Activated T-helper 1 cell treated with anti-CD3 and anti-CD28 coated beads, Interleukin-12 subunit alpha, Interleukin-12 subunit beta, Interleukin-2, Interleukin-4 antibody, amounts not matched to agents 30 ng/mL and 10 ng/mL and 1 ng/mL, durations not matched to agents 14 hours and 24 hours and 36 hours (primary cell): ENCODE data around the gene PPP1R15B. TPM values are rescaled to one million over a fixed set of nuclear protein-coding genes. Genes with fewer than 3 reads are reported as not detected.

Experiments
- DNase-seq: peaks from one replicate; pipeline ENCODE4 v3.0.0; 2021; ENCODE audit warnings: low spot score
- H3K27ac Mint-ChIP-seq: one replicate; pipeline ENCODE4 v1.8.0; 2021; ENCODE audit warnings: mild to moderate bottlenecking, mixed read lengths
- H3K27me3 Mint-ChIP-seq: one replicate; pipeline ENCODE4 v1.8.0; 2022; ENCODE audit warnings: mild to moderate bottlenecking, moderate library complexity, mixed read lengths; ENCODE audit not compliant: insufficient read depth
- H3K36me3 Mint-ChIP-seq: one replicate; pipeline ENCODE4 v1.8.0; 2021; ENCODE audit warnings: low read depth, mixed read lengths
- H3K4me1 Mint-ChIP-seq: one replicate; pipeline ENCODE4 v1.8.0; 2021; ENCODE audit warnings: low read depth, mixed read lengths
- H3K4me3 Mint-ChIP-seq: one replicate; pipeline ENCODE4 v1.8.0; 2021; ENCODE audit warnings: mild to moderate bottlenecking, moderate library complexity, mixed read lengths
- H3K9me3 Mint-ChIP-seq: one replicate; pipeline ENCODE4 v1.8.0; 2021; ENCODE audit warnings: mixed read lengths
- intact Hi-C: fragments of 100-400 bp; cut with micrococcal nuclease; formaldehyde crosslinking; loops from one replicate; pipeline ENCODE4 v1.15.1; 2024
- total RNA-seq: library from RNA; stranded (reverse); gene quantifications from 2 replicates; pipeline ENCODE4 v1.2.3, GENCODE V29; 2022

Gene PPP1R15B
- total RNA-seq, 1 donor from 2014 or later, result 76.2 TPM

DNA sequence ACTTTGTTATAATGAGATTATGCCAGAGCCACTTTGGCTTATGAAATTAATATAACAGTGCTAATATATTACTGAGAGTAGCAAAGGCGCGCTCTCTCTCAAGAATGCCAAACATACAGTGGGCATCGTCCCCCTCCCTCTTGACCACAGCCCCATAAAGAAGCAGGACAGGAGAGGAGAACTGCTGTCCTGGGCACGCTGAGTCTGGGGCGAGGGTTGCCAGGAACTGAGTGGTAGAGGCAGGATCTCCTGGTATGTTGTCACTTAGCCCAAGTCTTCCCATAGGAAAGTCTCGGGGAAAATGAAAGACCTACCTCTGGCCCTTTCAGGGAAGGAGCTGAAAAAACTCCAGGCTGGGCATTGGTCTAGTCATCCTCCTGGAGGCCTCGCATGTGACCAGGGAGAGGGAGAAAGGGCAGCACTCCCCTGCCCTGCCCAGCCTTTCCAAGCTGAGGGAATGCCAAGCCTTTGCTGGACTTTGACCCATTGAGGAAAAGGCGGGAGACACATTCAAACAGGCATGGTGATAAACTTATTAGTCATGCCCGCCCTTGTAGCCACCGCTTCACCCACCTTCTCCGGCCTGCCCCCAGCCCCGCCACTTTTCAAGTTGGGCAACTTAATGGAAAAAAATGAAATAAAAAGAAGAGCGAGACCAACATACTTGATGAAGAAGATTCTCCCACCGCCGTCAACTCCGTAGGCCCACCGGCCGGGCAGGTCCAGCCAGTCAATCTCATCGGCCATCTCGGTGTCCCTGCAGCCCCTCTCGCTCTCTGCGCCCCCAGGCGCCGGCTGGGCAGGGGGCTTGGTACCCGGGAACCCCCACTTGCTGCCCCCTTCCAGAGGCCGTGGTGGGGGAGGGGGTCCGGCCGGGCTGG lies 34.5 kb downstream of the PPP1R15B start:
- Mint-ChIP-seq H3K4me1 (peaks cover 8% of the 10 kb centered on the region), H3K4me3 (peak overlapping the region; percentile 73), H3K36me3 (no peaks in the 10 kb centered on the region), H3K9me3 (no peaks in the 10 kb centered on the region), H3K27me3 (peaks cover 45% of the 10 kb centered on the region), H3K27ac (no peak overlapping the region)
- DNase-seq, result no peak
- intact Hi-C loops, result no loop called here

- Mint-ChIP-seq H3K9me3 (no peaks in the 10 kb centered on the region), H3K27ac (no peak overlapping the region), H3K4me3 (no peak overlapping the region), H3K36me3 (no peaks in the 10 kb centered on the region), H3K4me1 (peaks cover 8% of the 10 kb centered on the region), H3K27me3 (peaks cover 49% of the 10 kb centered on the region)
- no peak for DNase-seq
- intact Hi-C loops, result no loop called here
Measured at GRCh38 chr1:204376465-204376864, 35.2 kb downstream of the PPP1R15B start.

DNA sequence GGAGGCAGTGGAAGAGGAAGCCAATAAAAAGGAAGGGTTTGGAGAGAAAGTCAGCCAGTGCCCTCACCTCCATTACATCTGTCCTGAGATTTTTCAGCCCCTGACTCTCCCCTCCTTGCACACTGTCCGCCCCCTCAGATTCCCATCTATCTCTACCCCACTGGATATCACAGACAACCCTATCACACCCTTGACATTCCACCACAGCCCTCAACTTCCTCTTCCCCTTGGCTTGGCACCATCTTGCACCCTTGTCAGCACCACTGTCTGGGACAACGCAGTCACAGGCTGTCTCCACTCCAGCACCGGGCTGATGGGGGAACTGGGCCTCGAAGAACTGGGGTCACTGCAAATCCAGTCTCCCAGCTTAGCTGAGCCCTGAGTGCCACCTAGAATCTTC lies 37.7 kb downstream of the PPP1R15B start:
- Mint-ChIP-seq H3K4me1 (peaks cover 13% of the 10 kb centered on the region), H3K4me3 (no peak overlapping the region), H3K9me3 (no peaks in the 10 kb centered on the region), H3K36me3 (no peaks in the 10 kb centered on the region), H3K27ac (no peak overlapping the region), H3K27me3 (peaks cover 33% of the 10 kb centered on the region)
- no peak for DNase-seq
- intact Hi-C loops, result no loop called here

GRCh38 chr1:204370176-204370575 lies 41.4 kb downstream of the PPP1R15B start:
- intact Hi-C loops, result no loop called here
- H3K4me1 Mint-ChIP-seq, result peaks cover 17% of the 10 kb centered on the region
- H3K36me3 Mint-ChIP-seq, result no peaks in the 10 kb centered on the region
- no peak overlapping the region for H3K4me3 Mint-ChIP-seq
- H3K27me3 Mint-ChIP-seq, result peaks cover 15% of the 10 kb centered on the region
- no peaks in the 10 kb centered on the region for H3K9me3 Mint-ChIP-seq
- no peak overlapping the region for H3K27ac Mint-ChIP-seq
- DNase-seq, result no peak

- no peak overlapping the region for H3K27ac Mint-ChIP-seq
- no peaks in the 10 kb centered on the region for H3K36me3 Mint-ChIP-seq
- no peak overlapping the region for H3K4me3 Mint-ChIP-seq
- peaks cover 27% of the 10 kb centered on the region for H3K4me1 Mint-ChIP-seq
- DNase-seq, result no peak
- no peaks in the 10 kb centered on the region for H3K9me3 Mint-ChIP-seq
- peaks cover 16% of the 10 kb centered on the region for H3K27me3 Mint-ChIP-seq
- intact Hi-C loops, result no loop called here
Measured at GRCh38 chr1:204368996-204369726, 42.5 kb downstream of the PPP1R15B start.

DNA sequence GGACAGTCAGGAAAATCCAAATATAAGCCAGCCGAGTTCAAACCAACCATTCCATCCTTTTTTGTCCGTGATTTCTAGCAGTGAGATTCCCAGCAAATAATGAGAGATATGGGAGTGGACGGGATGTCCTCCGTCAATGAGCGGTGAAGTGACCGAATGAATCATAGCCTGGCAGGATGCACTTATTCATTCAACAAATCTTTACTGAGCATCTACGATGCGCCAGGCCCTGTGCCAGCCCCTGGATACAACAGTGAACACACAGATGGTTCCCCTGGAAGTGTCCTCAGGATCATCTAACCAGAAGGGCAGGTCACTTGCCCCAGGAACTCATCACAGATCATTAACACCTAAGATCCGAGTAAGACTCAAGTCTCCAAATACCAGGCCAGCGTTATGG lies 43.7 kb downstream of the PPP1R15B start:
- Mint-ChIP-seq H3K4me3 (no peak overlapping the region), H3K27me3 (peaks cover 16% of the 10 kb centered on the region), H3K27ac (no peak overlapping the region), H3K9me3 (no peaks in the 10 kb centered on the region), H3K36me3 (no peaks in the 10 kb centered on the region), H3K4me1 (peaks cover 39% of the 10 kb centered on the region)
- intact Hi-C loops, result no loop called here
- DNase-seq, result no peak

DNA sequence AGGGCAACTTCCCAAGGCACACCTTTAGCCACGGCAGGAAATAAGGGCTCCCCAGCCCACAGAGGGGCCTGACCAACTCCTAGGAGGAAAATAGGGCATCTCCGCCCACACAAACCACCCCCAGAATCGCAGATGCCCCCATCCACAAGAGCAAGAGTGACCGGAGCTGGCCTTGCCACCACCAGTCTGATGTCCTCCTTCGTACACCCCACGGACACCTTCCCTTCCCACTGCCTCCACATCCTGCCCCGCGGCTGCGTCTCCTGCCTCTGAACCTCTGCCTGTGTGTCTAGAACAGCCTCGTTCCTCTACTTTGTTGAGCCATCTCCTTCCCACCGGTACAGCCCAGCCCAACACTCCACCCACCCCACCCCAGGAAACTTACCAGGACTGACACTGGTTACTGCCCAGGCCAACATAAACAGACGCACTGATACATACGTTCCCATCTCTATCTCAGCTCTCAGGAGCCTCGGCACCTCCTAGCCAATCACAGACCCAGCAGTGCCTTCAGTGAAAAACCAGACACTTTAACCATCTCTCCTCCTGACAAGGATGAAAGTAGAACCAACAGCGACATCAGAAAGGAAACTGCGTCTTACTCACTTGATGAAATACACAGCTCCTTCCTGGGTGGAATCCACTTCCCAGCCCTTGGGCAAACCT lies 44.3 kb downstream of the PPP1R15B start:
- no peaks in the 10 kb centered on the region for H3K36me3 Mint-ChIP-seq
- no peak overlapping the region for H3K4me3 Mint-ChIP-seq
- H3K4me1 Mint-ChIP-seq, result peaks cover 46% of the 10 kb centered on the region
- no peaks in the 10 kb centered on the region for H3K9me3 Mint-ChIP-seq
- peak overlapping the region; percentile 33 for H3K27ac Mint-ChIP-seq
- H3K27me3 Mint-ChIP-seq, result peaks cover 11% of the 10 kb centered on the region
- intact Hi-C loops, result no loop called here
- no peak for DNase-seq

GRCh38 chr1:204366759-204367158 lies 44.9 kb downstream of the PPP1R15B start:
- Mint-ChIP-seq H3K27ac (peak overlapping the region; percentile 33), H3K36me3 (no peaks in the 10 kb centered on the region), H3K4me1 (peaks cover 46% of the 10 kb centered on the region), H3K27me3 (peaks cover 10% of the 10 kb centered on the region), H3K4me3 (no peak overlapping the region), H3K9me3 (no peaks in the 10 kb centered on the region)
- intact Hi-C loops, result no loop called here
- no peak for DNase-seq

DNA sequence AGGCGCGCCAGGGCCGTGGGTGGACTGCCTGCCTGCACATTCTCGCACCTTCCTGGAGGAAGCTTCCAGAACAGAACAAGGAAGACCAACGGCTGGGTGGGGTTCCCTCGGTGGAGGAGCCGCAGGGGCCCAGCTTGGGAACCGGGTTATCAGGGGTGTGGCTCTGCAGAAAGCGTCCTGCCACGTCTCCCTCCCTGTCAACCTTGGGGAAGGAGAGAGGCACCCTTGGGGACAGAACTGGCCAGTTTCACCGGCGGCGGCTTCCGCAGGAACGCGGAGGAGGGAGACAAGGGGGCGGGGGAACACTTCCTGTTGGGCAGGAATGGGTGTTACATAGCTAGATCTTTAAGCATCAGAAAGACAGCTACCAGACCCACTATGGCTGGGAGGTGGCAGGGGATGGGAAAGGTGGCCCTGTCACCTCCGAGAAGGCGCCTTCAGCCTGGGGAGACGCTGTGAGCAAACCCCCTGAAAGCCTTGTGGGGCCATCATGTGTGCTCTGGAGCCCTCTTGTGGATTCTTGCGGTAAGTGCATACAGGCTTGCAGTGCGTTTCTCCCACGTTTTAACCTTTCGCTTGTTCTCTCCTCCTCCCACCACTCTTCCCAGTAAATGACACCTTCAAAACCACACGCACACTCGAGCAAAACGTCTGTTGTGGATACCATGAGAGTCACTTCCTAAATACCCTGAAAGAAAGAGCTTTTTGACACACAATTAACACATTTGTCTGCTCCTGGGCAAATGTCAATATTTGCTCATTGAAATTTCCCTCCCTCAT lies 48.1 kb downstream of the PPP1R15B start:
- peaks cover 17% of the 10 kb centered on the region for H3K27me3 Mint-ChIP-seq

DNA sequence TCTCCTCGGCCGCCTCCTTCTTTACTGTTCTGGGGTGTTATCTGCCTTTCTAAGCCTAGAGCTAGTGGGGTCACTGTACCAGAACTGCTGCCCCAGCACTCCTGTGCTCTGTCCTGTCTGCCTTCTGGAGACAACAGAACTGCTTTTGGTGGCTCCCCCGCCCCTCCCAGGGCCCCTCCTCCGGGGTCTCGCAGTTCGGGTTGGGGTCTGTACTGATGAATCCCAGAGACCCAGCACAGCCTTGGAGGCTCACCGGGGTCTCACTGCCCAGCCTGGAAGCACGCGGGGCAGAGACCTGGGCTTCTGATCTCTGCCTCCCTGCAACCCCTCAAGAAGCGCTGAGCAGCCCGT lies 48.7 kb downstream of the PPP1R15B start:
- Mint-ChIP-seq H3K27me3 (peaks cover 18% of the 10 kb centered on the region), H3K9me3 (no peaks in the 10 kb centered on the region), H3K27ac (peak overlapping the region; percentile 82), H3K4me1 (peaks cover 40% of the 10 kb centered on the region), H3K36me3 (no peaks in the 10 kb centered on the region), H3K4me3 (peak overlapping the region; percentile 58)
- DNase-seq, result no peak
- intact Hi-C loops, result loop anchor here (1.0 to 2.0 kb wide), 9 partner anchors 35 to 502 kb away; partner anchors contain the start of genes PPP1R15B and SNRPE

More for the DNA sequence above, 48.1 kb downstream of the PPP1R15B start:
- Mint-ChIP-seq H3K9me3 (no peaks in the 10 kb centered on the region), H3K4me1 (peaks cover 40% of the 10 kb centered on the region), H3K36me3 (no peaks in the 10 kb centered on the region), H3K27ac (peak overlapping the region; percentile 82), H3K4me3 (peak overlapping the region; percentile 58)
- peak; percentile 62 for DNase-seq
- intact Hi-C loops, result loop anchor here (1.0 to 2.0 kb wide), 11 partner anchors 15 to 502 kb away; partner anchors contain the start of genes PPP1R15B and SNRPE

- H3K9me3 Mint-ChIP-seq, result no peaks in the 10 kb centered on the region
- intact Hi-C loops, result loop anchor here (2.0 kb wide), 1 partner anchor 49 kb away; the partner anchor contains the start of gene PPP1R15B
- no peak overlapping the region for H3K4me3 Mint-ChIP-seq
- peaks cover 27% of the 10 kb centered on the region for H3K27me3 Mint-ChIP-seq
- H3K36me3 Mint-ChIP-seq, result no peaks in the 10 kb centered on the region
- peaks cover 40% of the 10 kb centered on the region for H3K4me1 Mint-ChIP-seq
- no peak for DNase-seq
- H3K27ac Mint-ChIP-seq, result peak overlapping the region; percentile 46
Measured at GRCh38 chr1:204361781-204362180, 49.8 kb downstream of the PPP1R15B start.

GRCh38 chr1:204361341-204361771 lies 50.3 kb downstream of the PPP1R15B start:
- H3K36me3 Mint-ChIP-seq, result no peaks in the 10 kb centered on the region
- intact Hi-C loops, result no loop called here
- DNase-seq, result no peak
- peaks cover 27% of the 10 kb centered on the region for H3K27me3 Mint-ChIP-seq
- H3K4me3 Mint-ChIP-seq, result no peak overlapping the region
- peaks cover 40% of the 10 kb centered on the region for H3K4me1 Mint-ChIP-seq
- H3K9me3 Mint-ChIP-seq, result no peaks in the 10 kb centered on the region
- peak overlapping the region; percentile 46 for H3K27ac Mint-ChIP-seq
